MM.1S (cell line): ENCODE measurements around the gene CCR9.

Experiments
- CTCF ChIP-seq: fragments of 300-600 bp; sonication (generic); IDR thresholded peaks from 2 replicates; pipeline ENCODE4 v1.5.1; 2016; ENCODE audit warnings: antibody characterized with exemption, low read length, mixed read lengths
- EZH2phosphoT487 ChIP-seq: fragments of 300-600 bp; sonication (generic); IDR thresholded peaks from 2 replicates; pipeline ENCODE4 v1.6.1; 2018; ENCODE audit warnings: antibody characterized with exemption, low read length

- TF ChIP-seq CTCF = no peak
- no peak for TF ChIP-seq EZH2phosphoT487
Measured at GRCh38 chr3:45887285-45887684, 942 bp downstream of the CCR9 start.
